Measurements from ENCODE around the gene URM1. TPM values are rescaled to one million over a fixed set of nuclear protein-coding genes. Genes with fewer than 3 reads are reported as not detected.
A peak's percentile ranks its signal among the peaks of the same experiment; 100 is the strongest.

Gene URM1
- total RNA-seq, 1 experiment from 2014 or later = 45.4 TPM

GRCh38 chr9:128322404-128323211 is 48.6 kb upstream of the URM1 start, which contains the start of the genes COQ4 and TRUB2:
TSS of gene COQ4 (plus strand) at chr9:128322839. CDS start at chr9:128322859, 20 bp downstream.
TSS of gene TRUB2 (minus strand) at chr9:128322447. CDS start at chr9:128322408, 39 bp downstream.
- peak; percentile 97 for ATAC-seq
- POLR2A ChIA-PET = no interaction called here
- BruUV-seq (replicated peaks) = no TSS peak
- intact Hi-C loops (cut with micrococcal nuclease; ENCODE audit: unreplicated experiment) (no loop called here), in situ Hi-C loops (cut with HindIII; ENCODE audit: low pct_unique_long_range_greater_than_20kb, low sequenced_read_pairs) (no loop called here)
- Histone ChIP-seq H3K4me1 (ENCODE audit: control insufficient read depth, insufficient read depth, low read length) (peaks cover 5% of the 10 kb centered on the region), H3K27ac (ENCODE audit: low read length) (peak within 1 kb of the TSS; percentile 93), H3K4me3 (ENCODE audit: low read depth in 2 of 2, low read length in 2 of 2) (peak within 1 kb of the TSS; percentile 98), H3K9me3 (ENCODE audit: control insufficient read depth, insufficient read depth, low read depth, low read length) (no peaks in the 10 kb centered on the region), H3K27me3 (ENCODE audit: control insufficient read depth, insufficient read depth, low read length) (no peaks in the 10 kb centered on the region), H3K36me3 (ENCODE audit: control insufficient read depth, insufficient read depth, low read length) (peaks cover 8% of the 10 kb centered on the region; the same call in 1 of the 2 replicates)
- DNase-seq (ENCODE audit: low read depth, low spot score) = peak; percentile 74
- TF ChIP-seq CTCF (IDR thresholded peaks at IDR 0.05) (no peak), POLR2AphosphoS5 (IDR thresholded peaks at IDR 0.05; ENCODE audit: low read depth, low read length) (peak; percentile 70; the same call in 1 of the 2 replicates), SIN3A (IDR thresholded peaks at IDR 0.05; ENCODE audit: borderline replicate concordance, insufficient read depth, low read depth, low read length) (peak; percentile 86; the same call in 1 of the 2 replicates), TCF7L2 (IDR thresholded peaks at IDR 0.05; ENCODE audit: low read depth, low read length) (peak; percentile 88), REST (IDR thresholded peaks at IDR 0.05; ENCODE audit: insufficient read depth in 1 of 2, low read depth in 2 of 2, low read length in 1 of 2) (no peak)
- CTCF ChIA-PET = no interaction called here

- H3K4me1 ChIP-seq (ENCODE audit: control insufficient read depth, insufficient read depth, low read length) = peaks cover 5% of the 10 kb centered on the region
- TSS peak; percentile 86 for BruUV-seq (replicated peaks)
These were observed 47.9 kb upstream of the URM1 start for GRCh38 chr9:128323212-128323730.

More at GRCh38 chr9:128323212-128323730, 47.9 kb upstream of the URM1 start:
- no peak for DNase-seq (ENCODE audit: low read depth, low spot score)
- CTCF ChIA-PET = no interaction called here
- TF ChIP-seq POLR2AphosphoS5 (IDR thresholded peaks at IDR 0.05; ENCODE audit: low read depth, low read length) = no peak
- no peak for TF ChIP-seq CTCF (IDR thresholded peaks at IDR 0.05)
- no peak for TF ChIP-seq SIN3A (IDR thresholded peaks at IDR 0.05; ENCODE audit: borderline replicate concordance, insufficient read depth, low read depth, low read length)
- TF ChIP-seq REST (IDR thresholded peaks at IDR 0.05; ENCODE audit: insufficient read depth in 1 of 2, low read depth in 2 of 2, low read length in 1 of 2) = no peak
- TF ChIP-seq TCF7L2 (IDR thresholded peaks at IDR 0.05; ENCODE audit: low read depth, low read length) = no peak
- intact Hi-C loops (cut with micrococcal nuclease; ENCODE audit: unreplicated experiment) (no loop called here), in situ Hi-C loops (cut with HindIII; ENCODE audit: low pct_unique_long_range_greater_than_20kb, low sequenced_read_pairs) (no loop called here)
- POLR2A ChIA-PET = no interaction called here
- Histone ChIP-seq H3K9me3 (ENCODE audit: control insufficient read depth, insufficient read depth, low read depth, low read length) (no peaks in the 10 kb centered on the region), H3K27me3 (ENCODE audit: control insufficient read depth, insufficient read depth, low read length) (no peaks in the 10 kb centered on the region), H3K4me3 (ENCODE audit: low read depth in 2 of 2, low read length in 2 of 2) (peak overlapping the region; percentile 98), H3K27ac (ENCODE audit: low read length) (peak overlapping the region; percentile 93), H3K36me3 (ENCODE audit: control insufficient read depth, insufficient read depth, low read length) (peaks cover 8% of the 10 kb centered on the region; the same call in 1 of the 2 replicates)
- no peak for ATAC-seq

Measured in Panc1 (cell line).